Activated CD4-positive, alpha-beta T cell treated with anti-CD3 and anti-CD28 coated beads for 1 hour (primary cell): ENCODE results near the gene SLC12A3.

Experiments
- DNase-seq: peaks from one replicate; pipeline ENCODE4 v3.0.0-alpha.2; 2020

The SLC12A3 gene

GRCh38 chr16:56946767-56947603 lies 82.0 kb downstream of the SLC12A3 start:
- no peak for DNase-seq

GRCh38 chr16:56947604-56947995 lies 82.6 kb downstream of the SLC12A3 start:
- no peak for DNase-seq

- DNase-seq = no peak
Measured at GRCh38 chr16:56948234-56948633, 83.2 kb downstream of the SLC12A3 start.

GRCh38 chr16:56950051-56950450 lies 85.0 kb downstream of the SLC12A3 start:
- no peak for DNase-seq

- no peak for DNase-seq
Measured at GRCh38 chr16:56950455-56950854, 85.4 kb downstream of the SLC12A3 start.

GRCh38 chr16:56950881-56951771 lies 86.1 kb downstream of the SLC12A3 start:
- DNase-seq = peak; percentile 37

GRCh38 chr16:56953006-56953405 lies 88.0 kb downstream of the SLC12A3 start:
- no peak for DNase-seq

GRCh38 chr16:56956076-56956475 lies 91.1 kb downstream of the SLC12A3 start:
- DNase-seq = no peak

GRCh38 chr16:56956756-56957155 lies 91.7 kb downstream of the SLC12A3 start:
- no peak for DNase-seq

- DNase-seq = no peak
Measured at GRCh38 chr16:56960681-56961281, 95.8 kb downstream of the SLC12A3 start.

- no peak for DNase-seq
Measured at GRCh38 chr16:56961386-56961785, 96.4 kb downstream of the SLC12A3 start.

- DNase-seq = no peak
Measured at GRCh38 chr16:56961851-56962281, 96.9 kb downstream of the SLC12A3 start, which contains the start of gene CETP. Gene CETP, plus strand, starts transcription at chr16:56961950. Its CDS starts 30 bp downstream, at chr16:56961980.

GRCh38 chr16:56964243-56965148 lies 99.5 kb downstream of the SLC12A3 start:
- peak; percentile 88 for DNase-seq
